Globus pallidus (tissue), 1 donor: ENCODE measurements around the gene LONP2.
"Not testable (repeated sequence)": the region's sequence is repeated elsewhere in the genome, so short reads cannot be mapped to it uniquely, and the experiment has no call there.

Experiments
- DNase-seq: peaks from one replicate; pipeline ENCODE4 v3.0.0-alpha.2; 2015; ENCODE audit warnings: low spot score

Gene LONP2

DNA sequence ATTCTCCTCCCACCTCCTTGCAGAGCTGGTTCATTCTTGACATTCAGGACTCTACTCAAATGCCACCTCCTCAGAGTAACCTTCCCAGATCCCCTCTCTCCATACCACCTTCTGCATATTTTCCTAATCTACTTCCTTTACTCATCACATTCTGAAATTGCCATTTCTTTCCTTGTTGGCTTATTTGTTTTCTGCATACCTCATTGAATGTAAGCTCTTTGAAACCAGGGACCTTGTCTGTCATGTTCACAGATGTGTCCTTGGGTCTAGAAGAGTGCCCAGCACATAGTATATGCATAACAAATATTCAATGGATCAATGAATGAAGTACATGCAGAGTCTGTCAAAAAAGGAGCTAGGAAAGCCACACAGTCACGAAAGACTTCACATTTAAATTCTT, 7.8 kb upstream of the LONP2 start:
- no peak for DNase-seq

- not testable (repeated sequence) for DNase-seq
Observed at GRCh38 chr16:48240147-48240546, 4.0 kb upstream of the LONP2 start.

DNA sequence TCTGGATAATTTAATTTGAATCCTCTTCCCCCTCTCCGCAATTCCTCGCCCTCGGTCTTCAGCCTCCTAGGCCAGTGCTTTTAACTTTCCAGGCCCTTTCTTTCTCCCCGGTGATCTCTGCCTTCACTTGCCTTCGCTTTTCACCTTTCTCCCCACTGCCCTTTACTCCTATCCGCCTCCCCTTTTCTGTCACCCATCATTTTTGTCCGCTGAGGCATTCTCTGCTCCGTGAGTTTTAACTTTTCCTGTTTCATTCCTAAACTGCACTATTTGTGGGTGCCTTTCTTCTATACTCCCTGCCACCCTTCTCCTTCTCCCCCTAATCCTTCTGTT, 729 bp downstream of the LONP2 start:
- DNase-seq: no peak

GRCh38 chr16:48246066-48246465, 2.0 kb downstream of the LONP2 start:
- no peak for DNase-seq

DNA sequence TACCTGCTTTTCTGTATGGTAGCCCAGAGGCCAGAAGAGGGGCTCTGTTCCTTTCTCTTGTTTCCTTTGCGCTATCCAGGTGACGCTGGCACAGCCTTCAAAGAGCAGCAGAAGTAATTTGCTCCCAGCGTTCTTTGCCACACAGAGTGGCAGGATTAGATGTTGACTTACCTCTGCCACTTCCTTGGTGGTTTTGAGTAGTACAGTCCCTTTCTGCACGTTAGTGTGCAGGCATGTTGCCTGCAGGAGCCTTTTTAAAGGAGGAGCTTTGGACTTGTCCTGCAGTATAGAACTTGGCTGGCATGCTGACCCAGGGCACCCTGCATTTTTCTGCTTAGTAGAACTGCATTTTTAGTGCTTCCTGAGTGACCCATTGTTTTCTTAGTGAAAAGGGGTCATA, 3.2 kb downstream of the LONP2 start, which contains the start of gene ABCC11:
TSS of gene ABCC11 (minus strand) at position 229 of the 400 bp plus-strand sequence. CDS start 15,618 bp downstream, outside the sequence.
- no peak for DNase-seq

DNA sequence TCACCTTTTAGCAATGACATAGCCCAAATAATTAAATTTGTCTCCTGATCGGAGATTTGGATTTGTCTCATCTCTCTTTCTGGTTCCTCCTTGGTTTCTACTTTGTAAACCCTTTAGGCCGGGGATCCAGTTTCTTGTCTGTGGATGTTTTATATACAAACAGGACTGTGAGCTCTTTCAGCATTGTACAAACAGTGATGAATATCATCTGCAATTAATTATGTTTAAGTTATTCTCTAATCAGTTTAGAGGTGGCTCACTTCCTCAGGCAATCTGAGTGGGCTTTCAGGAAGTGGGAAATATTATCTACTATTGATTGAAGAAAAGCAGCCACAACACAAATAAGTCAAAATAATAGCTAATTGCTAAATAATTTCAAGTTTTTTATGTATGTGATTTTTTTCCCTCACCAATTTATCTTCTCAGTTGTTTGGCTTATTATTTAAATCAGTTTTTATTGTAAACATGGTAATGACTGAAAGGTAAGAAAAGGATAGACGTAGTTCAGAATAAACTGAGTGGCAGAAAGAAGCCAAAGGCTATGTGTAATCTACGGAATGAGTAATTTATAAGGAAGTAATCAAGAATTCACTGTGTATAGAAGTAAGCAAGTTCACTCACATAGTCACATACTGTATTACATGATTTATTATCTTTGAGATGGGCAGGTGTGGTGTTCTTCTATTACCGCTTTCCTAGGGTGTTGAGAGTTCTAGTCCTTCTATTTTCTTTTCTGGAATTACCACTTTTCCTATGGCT, 6.6 kb downstream of the LONP2 start:
- no peak for DNase-seq

DNA sequence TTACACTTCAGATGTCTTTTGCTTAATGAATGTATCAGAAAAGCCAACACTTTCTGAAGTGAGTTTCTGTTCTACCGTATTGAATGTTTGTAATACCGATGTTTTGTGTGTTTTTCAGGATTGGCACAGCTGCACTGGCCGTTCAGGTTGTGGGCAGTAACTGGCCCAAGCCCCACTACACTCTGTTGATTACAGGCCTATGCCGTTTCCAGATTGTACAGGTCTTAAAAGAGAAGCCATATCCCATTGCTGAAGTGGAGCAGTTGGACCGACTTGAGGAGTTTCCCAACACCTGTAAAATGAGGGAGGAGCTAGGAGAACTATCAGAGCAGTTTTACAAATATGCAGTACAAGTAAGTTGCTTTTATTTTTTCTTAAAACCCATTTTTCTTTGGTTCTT, 7.9 kb downstream of the LONP2 start:
- DNase-seq: no peak

DNA sequence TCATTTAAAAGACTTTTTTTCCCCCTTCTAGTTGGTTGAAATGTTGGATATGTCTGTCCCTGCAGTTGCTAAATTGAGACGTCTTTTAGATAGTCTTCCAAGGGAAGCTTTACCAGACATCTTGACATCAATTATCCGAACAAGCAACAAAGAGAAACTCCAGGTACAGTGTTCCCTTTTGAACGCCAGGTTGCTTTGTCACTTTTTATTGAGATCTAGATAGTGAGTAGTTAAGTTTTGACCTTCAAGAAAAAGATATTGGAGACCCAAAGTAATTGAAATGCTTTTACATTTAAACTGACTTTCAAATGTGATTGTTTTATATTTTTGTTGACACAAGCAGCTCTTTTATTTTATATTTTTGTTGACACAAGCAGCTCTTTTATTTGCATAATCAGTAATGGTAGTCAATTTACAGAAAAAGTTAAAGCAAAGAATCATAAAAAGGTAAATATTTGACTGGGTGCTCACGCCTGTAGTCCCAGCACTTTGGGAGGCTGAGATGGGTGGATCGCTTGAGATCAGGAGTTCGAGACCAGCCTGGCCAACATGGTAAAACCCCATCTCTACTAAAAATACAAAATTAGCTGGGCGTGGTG, 12.6 kb downstream of the LONP2 start:
- DNase-seq: no peak

- DNase-seq: no peak
Observed at GRCh38 chr16:48261569-48261968, 17.5 kb downstream of the LONP2 start.

DNA sequence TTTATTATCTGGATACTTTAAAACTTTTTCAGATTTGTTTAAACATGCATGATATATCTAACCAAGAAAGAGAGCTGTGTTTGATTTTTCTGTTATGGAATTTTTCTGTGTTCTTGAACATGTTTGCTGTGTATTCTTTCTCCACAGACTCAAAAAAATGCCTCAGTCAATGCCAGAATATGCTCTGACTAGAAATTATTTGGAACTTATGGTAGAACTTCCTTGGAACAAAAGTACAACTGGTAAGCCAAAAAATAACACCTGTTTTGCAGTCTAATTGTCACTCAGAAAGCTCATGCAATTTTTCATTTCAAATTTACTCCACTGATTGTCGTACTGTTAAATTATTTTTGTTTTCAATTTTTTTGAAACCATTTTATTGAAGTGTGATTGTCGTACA, 18.5 kb downstream of the LONP2 start:
- no peak for DNase-seq

GRCh38 chr16:48269011-48269410, 24.9 kb downstream of the LONP2 start:
- no peak for DNase-seq

DNA sequence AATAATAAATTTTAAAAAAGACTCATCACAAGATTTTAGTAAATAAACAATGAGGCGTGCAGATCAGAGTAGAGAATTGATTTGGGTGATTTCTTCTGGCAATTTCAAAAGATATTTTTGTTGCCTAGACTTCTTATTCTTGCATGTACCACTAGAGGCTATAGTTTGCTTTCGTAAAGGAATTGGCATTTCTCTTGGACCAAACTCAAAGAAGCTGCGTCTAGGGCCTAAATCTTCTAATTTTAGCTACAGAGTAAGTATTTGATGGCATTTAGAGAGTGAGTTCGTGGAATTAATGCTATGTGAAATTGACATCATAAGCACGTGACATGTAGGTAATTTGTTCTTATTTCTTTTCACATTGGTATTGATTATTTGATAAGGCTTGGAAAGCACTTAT, 27.6 kb downstream of the LONP2 start:
- no peak for DNase-seq

DNA sequence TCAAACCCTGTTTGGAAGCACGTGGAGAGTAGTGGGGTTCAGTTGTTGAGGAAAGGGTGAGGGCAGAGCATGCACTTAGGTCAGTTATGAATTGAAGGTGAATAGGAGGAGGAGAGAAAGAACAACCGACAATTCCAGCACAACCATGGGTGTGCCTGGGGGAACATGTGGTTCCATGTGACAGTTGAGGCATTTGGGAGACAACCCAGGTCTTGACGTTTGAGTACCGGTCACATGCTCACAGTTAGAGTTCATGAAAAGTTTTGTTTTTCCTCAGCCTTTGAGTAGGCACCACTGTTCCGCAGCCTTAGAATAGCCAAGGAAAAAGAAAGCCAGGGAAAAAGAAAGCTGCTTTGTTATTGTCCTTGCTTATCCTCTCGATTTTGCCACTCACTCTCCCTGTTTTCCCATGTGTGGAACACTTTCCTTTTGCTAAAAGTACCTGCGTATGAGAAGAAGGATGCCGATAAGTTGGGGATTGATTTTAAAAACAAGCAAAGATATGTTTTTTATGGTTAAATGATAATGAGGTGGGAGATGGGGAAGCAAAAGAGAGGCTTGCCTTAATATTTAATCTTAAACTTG, 28.8 kb downstream of the LONP2 start:
- peak; percentile 82 for DNase-seq

DNA sequence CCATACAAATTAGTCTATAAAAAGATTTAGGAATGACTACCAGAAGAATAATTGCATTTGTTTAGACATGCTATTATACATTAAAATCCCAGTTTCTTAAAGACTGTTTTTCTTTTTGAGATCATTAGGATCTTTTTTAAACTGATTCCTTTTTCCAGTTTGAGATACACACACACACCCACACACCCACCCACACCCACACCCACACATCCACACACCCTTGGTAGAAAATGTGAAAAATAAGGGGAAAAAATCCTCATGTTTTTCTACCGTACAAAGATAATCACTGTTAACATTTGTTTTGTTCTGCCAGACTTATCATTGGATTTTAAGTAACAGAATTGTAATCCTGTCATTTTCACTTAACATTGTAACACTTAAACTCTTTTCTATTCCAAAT, 30.4 kb downstream of the LONP2 start:
- DNase-seq: no peak

- DNase-seq: peak; percentile 87
Observed at GRCh38 chr16:48276102-48276501, 32.0 kb downstream of the LONP2 start.

DNA sequence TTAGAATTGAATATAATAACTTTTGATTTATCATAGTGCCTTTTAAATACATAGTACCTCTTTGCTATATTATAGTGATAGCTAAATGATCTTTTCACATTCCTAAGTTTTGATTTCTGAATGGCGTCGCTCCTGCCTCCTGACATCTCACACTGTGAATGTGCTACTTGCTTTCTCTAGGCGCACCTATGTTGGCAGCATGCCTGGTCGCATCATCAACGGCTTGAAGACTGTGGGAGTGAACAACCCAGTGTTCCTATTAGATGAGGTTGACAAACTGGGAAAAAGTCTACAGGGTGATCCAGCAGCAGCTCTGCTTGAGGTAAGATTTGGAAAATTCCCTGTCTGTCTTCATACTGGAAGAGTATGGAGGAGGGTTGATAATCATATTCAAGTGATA, 33.1 kb downstream of the LONP2 start:
- no peak for DNase-seq

DNA sequence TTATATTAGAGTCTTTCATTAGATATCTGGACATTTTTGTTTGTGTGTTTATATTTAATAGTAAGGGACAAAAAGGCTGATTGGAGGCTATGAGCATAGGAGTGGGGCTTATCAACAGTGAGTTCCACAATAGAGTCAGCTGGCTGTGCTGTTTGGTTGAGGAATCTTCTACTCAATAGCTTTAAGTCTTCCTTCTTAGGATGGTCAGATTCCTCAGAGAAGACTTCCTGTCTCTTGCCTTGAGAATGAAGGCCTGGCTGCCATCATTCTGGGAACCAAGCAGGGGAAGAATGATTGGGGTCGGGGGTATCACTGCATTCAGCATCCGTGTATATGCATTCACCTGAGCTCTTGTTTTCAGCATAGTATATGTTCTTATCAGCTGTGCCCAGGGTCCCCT, 35.1 kb downstream of the LONP2 start:
- no peak for DNase-seq

GRCh38 chr16:48280546-48280945, 36.4 kb downstream of the LONP2 start:
- no peak for DNase-seq

- DNase-seq: no peak
Observed at GRCh38 chr16:48282636-48283263, 38.6 kb downstream of the LONP2 start.

- no peak for DNase-seq
Observed at GRCh38 chr16:48284772-48285409, 40.8 kb downstream of the LONP2 start.

DNA sequence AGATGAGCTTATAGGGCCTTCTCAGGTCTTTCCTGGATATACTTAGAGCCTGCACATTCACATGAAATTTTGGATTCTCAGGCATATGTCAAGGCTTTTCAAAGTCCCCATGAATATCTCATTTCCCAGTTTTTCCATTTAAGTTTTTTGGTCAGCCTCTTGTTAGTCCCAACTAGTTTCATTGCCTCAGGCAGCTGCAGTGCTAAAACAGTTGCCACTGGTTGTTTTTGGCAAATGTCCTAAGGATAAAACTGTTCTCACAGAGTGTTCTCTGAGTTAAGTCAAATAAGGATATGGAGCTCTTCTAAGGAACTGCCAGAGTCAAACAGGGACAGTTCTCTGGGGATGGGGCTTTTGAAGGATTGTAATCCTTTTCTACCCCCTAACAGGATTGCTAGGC, 43.1 kb downstream of the LONP2 start:
- no peak for DNase-seq

DNA sequence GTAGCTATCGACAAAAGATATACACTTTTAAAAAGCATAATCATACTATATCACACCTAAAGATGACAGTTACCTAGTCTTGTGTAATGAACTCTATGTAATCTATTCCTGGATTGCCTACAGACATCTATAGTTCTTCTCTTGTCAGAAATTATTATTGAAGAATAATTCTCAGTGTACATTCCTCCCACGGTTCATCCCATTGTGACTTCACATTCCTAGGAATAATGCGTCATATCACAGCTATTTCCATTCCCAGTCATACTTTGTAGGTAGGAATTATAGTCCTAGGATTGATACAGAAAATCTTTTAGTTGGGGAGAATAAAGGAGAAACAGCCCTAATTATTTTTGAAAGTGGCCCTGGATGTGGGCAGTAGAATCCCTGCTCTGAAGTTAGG, 47.2 kb downstream of the LONP2 start:
- no peak for DNase-seq

DNA sequence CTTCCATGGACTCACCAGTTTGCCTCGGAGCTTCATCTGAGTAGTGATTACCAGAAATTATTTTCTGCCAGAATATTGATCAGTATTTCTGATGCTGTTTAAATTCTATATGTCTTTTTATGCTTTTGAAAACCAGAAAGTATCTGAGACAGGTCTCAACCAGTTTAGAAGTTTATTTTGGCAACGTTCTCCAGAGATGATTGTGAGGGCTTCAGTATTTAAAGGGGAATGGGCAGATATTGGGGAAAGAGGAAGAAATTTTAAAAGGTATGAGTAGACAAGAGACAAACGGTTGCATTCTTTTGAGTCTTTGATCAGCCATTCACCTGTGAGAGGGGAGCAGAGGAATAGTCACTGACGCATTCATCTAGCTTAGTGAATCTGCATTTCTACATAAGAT, 47.7 kb downstream of the LONP2 start:
- DNase-seq: no peak
